Tibial artery (tissue), 4 donors: Measurements from ENCODE around the gene ZNF774.

ENCODE experiments used
- DNase-seq, 2 donors: peaks; one replicate each; pipeline ENCODE4 v3.0.0-alpha.2; 2019
- H3K27ac ChIP-seq, 2 donors: fragments of 200-600 bp; sonication (generic) in 1 of 2; 1 replicate in 1 of 2; 2 replicates in 1 of 2; pipeline ENCODE4 v1.5.1; 2018 to 2019; ENCODE audit warnings: mild to moderate bottlenecking in 1 of 2
- H3K27me3 ChIP-seq, 2 donors: fragments of 200-600 bp; sonication (generic) in 1 of 2; one replicate each; pipeline versions ENCODE4 v1.5.1 to v1.6.0; 2016 to 2019
- H3K36me3 ChIP-seq, 3 donors: fragments of 200-600 bp; sonication (generic) in 2 of 3; one replicate each; pipeline ENCODE4 v1.5.1; 2016 to 2019; ENCODE audit warnings: mild to moderate bottlenecking in 2 of 3
- H3K4me1 ChIP-seq, 4 donors: fragments of 200-600 bp; sonication (generic) in 2 of 4; 1 replicate in 3 of 4; 2 replicates in 1 of 4; pipeline ENCODE4 v1.5.1; 2016 to 2019
- H3K4me3 ChIP-seq, 2 donors: fragments of 200-600 bp; sonication (generic) in 1 of 2; 1 replicate in 1 of 2; 2 replicates in 1 of 2; pipeline ENCODE4 v1.5.1; 2018 to 2019; ENCODE audit warnings: mild to moderate bottlenecking in 2 of 2
- H3K9me3 ChIP-seq, 3 donors: fragments of 200-600 bp; sonication (generic) in 1 of 3; one replicate each; pipeline ENCODE4 v1.5.1; 2016 to 2019
- CTCF ChIP-seq, 2 experiments: fragments of 200-600 bp in 1 of 2; fragments of 450-650 bp in 1 of 2; IDR thresholded peaks; one replicate each; pipeline ENCODE4 v1.5.1; 2017 to 2019; ENCODE audit warnings: antibody characterized with exemption in 2 of 2, mild to moderate bottlenecking in 1 of 2, moderate library complexity in 1 of 2
- intact Hi-C: fragments of 100-400 bp; cut with DNase I; formaldehyde crosslinking; loops from one replicate; pipeline ENCODE4 v1.15.0; 2023; ENCODE audit warnings: low total_unique reads

Gene ZNF774

GRCh38 chr15:90322538-90322937 lies 29.5 kb upstream of the ZNF774 start:
- TF ChIP-seq CTCF (IDR thresholded peaks at IDR 0.05) = no peak
- Histone ChIP-seq H3K4me3 (no peak overlapping the region), H3K9me3 (no peaks in the 10 kb centered on the region), H3K36me3 (no peaks in the 10 kb centered on the region), H3K4me1 (peaks cover 0 to 32% (median 7%) of the 10 kb centered on the region in 4 donors), H3K27me3 (no peaks in the 10 kb centered on the region), H3K27ac (peak overlapping the region in 1 of 2 donors; percentile 49)
- intact Hi-C loops = loop anchor here (2.0 kb wide), 1 partner anchor 158 kb away; no protein-coding TSS in a partner anchor
- no peak for DNase-seq

- Histone ChIP-seq H3K9me3 (no peaks in the 10 kb centered on the region), H3K4me3 (no peak overlapping the region), H3K36me3 (no peaks in the 10 kb centered on the region), H3K4me1 (peaks cover 0 to 18% (median 3%) of the 10 kb centered on the region in 4 donors), H3K27ac (no peak overlapping the region), H3K27me3 (no peaks in the 10 kb centered on the region)
- no peak for DNase-seq
- intact Hi-C loops = no loop called here
- no peak for TF ChIP-seq CTCF (IDR thresholded peaks at IDR 0.05)
Observed at GRCh38 chr15:90325726-90326125, 26.4 kb upstream of the ZNF774 start.

GRCh38 chr15:90326441-90326840 lies 25.6 kb upstream of the ZNF774 start:
- intact Hi-C loops = no loop called here
- no peak for TF ChIP-seq CTCF (IDR thresholded peaks at IDR 0.05)
- no peak overlapping the region for H3K4me3 ChIP-seq
- H3K4me1 ChIP-seq = peaks cover 0 to 17% (median 3%) of the 10 kb centered on the region in 4 donors
- no peak overlapping the region for H3K27ac ChIP-seq
- H3K36me3 ChIP-seq = no peaks in the 10 kb centered on the region
- H3K9me3 ChIP-seq = no peaks in the 10 kb centered on the region
- no peaks in the 10 kb centered on the region for H3K27me3 ChIP-seq
- DNase-seq = no peak

GRCh38 chr15:90327311-90327710 lies 24.8 kb upstream of the ZNF774 start:
- no peaks in the 10 kb centered on the region for H3K27me3 ChIP-seq
- TF ChIP-seq CTCF (IDR thresholded peaks at IDR 0.05) = no peak

GRCh38 chr15:90334304-90334731 lies 17.8 kb upstream of the ZNF774 start:
- H3K27ac ChIP-seq = no peak overlapping the region
- H3K4me3 ChIP-seq = no peak overlapping the region
- no peaks in the 10 kb centered on the region for H3K36me3 ChIP-seq
- no peak for TF ChIP-seq CTCF (IDR thresholded peaks at IDR 0.05)
- H3K4me1 ChIP-seq = peaks cover 0 to 10% (median 0%) of the 10 kb centered on the region in 4 donors
- DNase-seq = no peak
- no peaks in the 10 kb centered on the region for H3K9me3 ChIP-seq
- intact Hi-C loops = no loop called here
- H3K27me3 ChIP-seq = no peaks in the 10 kb centered on the region

More at GRCh38 chr15:90327311-90327710, 24.8 kb upstream of the ZNF774 start:
- H3K36me3 ChIP-seq = no peaks in the 10 kb centered on the region
- peaks cover 0 to 11% (median 3%) of the 10 kb centered on the region in 4 donors for H3K4me1 ChIP-seq
- no peak overlapping the region for H3K27ac ChIP-seq
- H3K4me3 ChIP-seq = no peak overlapping the region
- DNase-seq = no peak
- intact Hi-C loops = no loop called here
- H3K9me3 ChIP-seq = no peaks in the 10 kb centered on the region

GRCh38 chr15:90336705-90337141 lies 15.4 kb upstream of the ZNF774 start:
- no peak overlapping the region for H3K27ac ChIP-seq
- no peaks in the 10 kb centered on the region for H3K36me3 ChIP-seq
- no peaks in the 10 kb centered on the region for H3K9me3 ChIP-seq
- no peak for TF ChIP-seq CTCF (IDR thresholded peaks at IDR 0.05)
- no peaks in the 10 kb centered on the region for H3K27me3 ChIP-seq
- intact Hi-C loops = no loop called here
- no peak overlapping the region for H3K4me3 ChIP-seq
- peak in 1 of 2 donors; percentile 50 for DNase-seq
- peaks cover 0 to 10% (median 0%) of the 10 kb centered on the region in 4 donors for H3K4me1 ChIP-seq
